Astrocyte (in vitro differentiated cells and primary cell): ENCODE measurements around the gene PELI2. TPM values are rescaled to one million over a fixed set of nuclear protein-coding genes. Genes with fewer than 3 reads are reported as not detected.

Experiments
- DNase-seq: peaks from one replicate; pipeline ENCODE4 v3.0.0-alpha.2; 2010; ENCODE audit warnings: low read depth
- FAIRE-seq: peaks from 2 replicates; lab custom pipeline; 2011; peaks lifted over from hg19 to GRCh38; lab: Jason Lieb, UNC
- H2AFZ ChIP-seq: 2 replicates; pipeline ENCODE4 v1.6.0; 2012; ENCODE audit warnings: low read depth, low read length, inconsistent platforms
- H3K27ac ChIP-seq: 2 replicates; pipeline ENCODE4 v1.5.1; 2011; ENCODE audit warnings: low read depth, low read length, inconsistent platforms
- H3K27me3 ChIP-seq: 2 replicates; pipeline ENCODE4 v1.6.0; 2011; ENCODE audit warnings: low read length, inconsistent platforms; ENCODE audit not compliant: insufficient read depth
- H3K36me3 ChIP-seq: 2 replicates; pipeline ENCODE4 v1.5.1; 2011; ENCODE audit warnings: low read length, inconsistent platforms; ENCODE audit not compliant: insufficient read depth
- H3K4me1 ChIP-seq: 2 replicates; pipeline ENCODE4 v1.5.1; 2011; ENCODE audit warnings: low read length, inconsistent platforms; ENCODE audit not compliant: insufficient read depth
- H3K4me2 ChIP-seq: 2 replicates; pipeline ENCODE4 v1.6.0; 2012; ENCODE audit warnings: low read length, inconsistent platforms
- H3K4me3 ChIP-seq: 2 replicates; pipeline ENCODE4 v1.5.1; 2011; ENCODE audit warnings: low read depth, mild to moderate bottlenecking, low read length, inconsistent platforms; ENCODE audit not compliant: insufficient read depth
- H3K79me2 ChIP-seq: 2 replicates; pipeline ENCODE4 v1.6.0; 2012; ENCODE audit warnings: mild to moderate bottlenecking, low read length, inconsistent platforms; ENCODE audit not compliant: insufficient read depth
- H3K9ac ChIP-seq: 2 replicates; pipeline ENCODE4 v1.6.0; 2012; ENCODE audit warnings: mild to moderate bottlenecking, low read length, inconsistent platforms
- H3K9me3 ChIP-seq: 2 replicates; pipeline ENCODE4 v1.5.1; 2012; ENCODE audit warnings: low read depth, mild to moderate bottlenecking, low read length, inconsistent platforms; ENCODE audit not compliant: insufficient read depth
- H4K20me1 ChIP-seq: 2 replicates; pipeline ENCODE4 v1.6.0; 2012; ENCODE audit warnings: low read length, inconsistent platforms; ENCODE audit not compliant: insufficient read depth
- H3K27ac Mint-ChIP-seq: one replicate; pipeline ENCODE4 v1.8.0; 2021; ENCODE audit warnings: mild to moderate bottlenecking, mixed read lengths; ENCODE audit not compliant: unreplicated experiment
- H3K27me3 Mint-ChIP-seq: one replicate; pipeline ENCODE4 v1.8.0; 2021; ENCODE audit warnings: low read depth, mixed read lengths; ENCODE audit not compliant: unreplicated experiment
- H3K36me3 Mint-ChIP-seq: one replicate; pipeline ENCODE4 v1.8.0; 2021; ENCODE audit warnings: low read depth, mixed read lengths; ENCODE audit not compliant: unreplicated experiment
- H3K4me1 Mint-ChIP-seq: one replicate; pipeline ENCODE4 v1.8.0; 2021; ENCODE audit warnings: low read depth, mixed read lengths; ENCODE audit not compliant: unreplicated experiment
- H3K4me3 Mint-ChIP-seq: one replicate; pipeline ENCODE4 v1.8.0; 2021; ENCODE audit warnings: mild to moderate bottlenecking, moderate library complexity, mixed read lengths; ENCODE audit not compliant: unreplicated experiment
- H3K9me3 Mint-ChIP-seq: one replicate; pipeline ENCODE4 v1.8.0; 2021; ENCODE audit warnings: mild to moderate bottlenecking, mixed read lengths; ENCODE audit not compliant: unreplicated experiment
- CTCF ChIP-seq: IDR thresholded peaks from 2 replicates; pipeline ENCODE4 v1.5.1; 2011; ENCODE audit warnings: low read depth, mild to moderate bottlenecking, inconsistent platforms, low read length, moderate library complexity; ENCODE audit not compliant: insufficient read depth
- EZH2 ChIP-seq: IDR thresholded peaks from 2 replicates; pipeline ENCODE4 v1.6.1; 2012; ENCODE audit warnings: mild to moderate bottlenecking, low read length, inconsistent platforms; ENCODE audit not compliant: insufficient read depth
- total RNA-seq: library from RNA; stranded (reverse); gene quantifications from 2 replicates; pipeline ENCODE4 v1.2.1, GENCODE V29; 2021

The PELI2 gene
- total RNA-seq, 1 donor from 2014 or later, result 5.3 TPM

DNA sequence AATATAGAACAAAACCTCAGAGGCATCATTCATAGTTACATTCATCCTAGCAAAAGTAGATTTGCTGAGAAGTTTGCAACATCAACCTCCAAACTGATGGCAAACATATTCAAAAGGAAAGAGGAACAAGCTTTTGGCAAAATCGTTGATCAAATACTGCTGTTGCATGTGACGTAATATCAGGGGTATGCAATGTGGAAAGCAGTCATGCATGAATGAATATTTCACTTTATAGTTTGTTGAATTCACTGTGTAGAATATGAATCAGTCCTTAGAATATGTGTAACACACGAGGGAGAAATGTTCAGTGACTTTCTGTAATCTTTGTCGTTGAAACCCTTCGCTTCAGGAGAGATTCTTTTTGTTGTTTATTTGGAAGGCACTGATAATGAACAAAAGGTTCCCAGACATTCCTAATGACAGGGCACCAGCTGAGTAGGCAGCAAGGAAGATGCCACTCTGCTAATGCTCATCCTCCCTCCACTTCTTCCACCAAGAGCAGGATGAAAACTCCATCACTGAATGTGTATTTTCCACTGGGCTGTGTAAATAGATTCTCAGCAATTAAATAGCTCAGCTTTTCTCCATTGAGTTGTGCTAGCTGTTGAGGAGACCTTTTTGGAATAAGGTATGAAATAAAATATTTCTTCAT is 126.1 kb downstream of the PELI2 start:
- peak overlapping the region; percentile 40 for H3K4me3 ChIP-seq
- peak overlapping the region; percentile 76 for H3K4me2 ChIP-seq
- Mint-ChIP-seq H3K4me1 (peaks cover 4% of the 10 kb centered on the region), H3K4me3 (no peak overlapping the region), H3K27me3 (no peaks in the 10 kb centered on the region), H3K27ac (no peak overlapping the region), H3K9me3 (no peaks in the 10 kb centered on the region), H3K36me3 (peaks cover 1% of the 10 kb centered on the region)
- no peaks in the 10 kb centered on the region for H3K79me2 ChIP-seq
- peak; percentile 92 for FAIRE-seq
- TF ChIP-seq CTCF (no peak), EZH2 (no peak)
- no peaks in the 10 kb centered on the region for H3K36me3 ChIP-seq
- peak overlapping the region; percentile 86 for H3K27ac ChIP-seq
- no peaks in the 10 kb centered on the region for H4K20me1 ChIP-seq
- H3K27me3 ChIP-seq, result no peaks in the 10 kb centered on the region
- peak overlapping the region; percentile 49 for H2AFZ ChIP-seq
- H3K9ac ChIP-seq, result peak overlapping the region; percentile 73
- peak; percentile 90 for DNase-seq
- H3K9me3 ChIP-seq, result no peaks in the 10 kb centered on the region
- H3K4me1 ChIP-seq, result peaks cover 13% of the 10 kb centered on the region

GRCh38 chr14:56247495-56248200 is 129.4 kb downstream of the PELI2 start:
- no peaks in the 10 kb centered on the region for H3K27me3 Mint-ChIP-seq
- TF ChIP-seq CTCF, result peak; percentile 30
- TF ChIP-seq EZH2, result no peak
- Histone ChIP-seq H4K20me1 (no peaks in the 10 kb centered on the region), H2AFZ (no peak overlapping the region), H3K4me2 (no peak overlapping the region), H3K4me3 (no peak overlapping the region), H3K79me2 (no peaks in the 10 kb centered on the region), H3K27me3 (no peaks in the 10 kb centered on the region), H3K36me3 (no peaks in the 10 kb centered on the region), H3K9me3 (no peaks in the 10 kb centered on the region), H3K27ac (no peak overlapping the region), H3K4me1 (peaks cover 13% of the 10 kb centered on the region), H3K9ac (no peak overlapping the region)
- no peaks in the 10 kb centered on the region for H3K9me3 Mint-ChIP-seq
- FAIRE-seq (peak; percentile 37), DNase-seq (peak; percentile 12)
- H3K27ac Mint-ChIP-seq, result no peak overlapping the region
- no peak overlapping the region for H3K4me3 Mint-ChIP-seq
- H3K36me3 Mint-ChIP-seq, result peaks cover 2% of the 10 kb centered on the region
- H3K4me1 Mint-ChIP-seq, result peaks cover 4% of the 10 kb centered on the region

DNA sequence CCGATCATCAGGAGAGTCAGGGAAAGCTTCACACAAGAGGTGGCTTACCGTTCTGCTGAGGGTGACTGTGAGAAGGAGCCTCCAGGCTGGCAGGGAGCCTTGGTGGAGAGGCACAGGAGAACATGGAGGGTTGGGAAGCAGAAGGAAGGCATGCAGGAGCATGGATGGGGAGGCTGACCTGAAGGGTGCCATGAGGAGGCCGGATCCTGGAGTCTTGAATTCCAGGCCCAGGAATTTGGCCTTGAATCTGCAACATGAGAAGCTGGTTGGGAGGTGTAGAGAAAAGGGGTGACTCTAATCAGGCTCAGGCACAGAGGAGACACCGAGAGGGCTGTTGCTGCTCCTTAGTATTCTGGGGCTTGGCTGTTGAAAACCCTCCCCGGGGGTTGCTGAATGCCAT is 130.2 kb downstream of the PELI2 start:
- H3K27ac Mint-ChIP-seq, result no peak overlapping the region
- Histone ChIP-seq H3K79me2 (no peaks in the 10 kb centered on the region), H3K9me3 (no peaks in the 10 kb centered on the region), H3K4me1 (peaks cover 13% of the 10 kb centered on the region), H3K36me3 (no peaks in the 10 kb centered on the region), H3K4me3 (no peak overlapping the region), H3K9ac (no peak overlapping the region), H2AFZ (no peak overlapping the region), H3K4me2 (no peak overlapping the region), H4K20me1 (no peaks in the 10 kb centered on the region), H3K27ac (no peak overlapping the region), H3K27me3 (no peaks in the 10 kb centered on the region)
- H3K27me3 Mint-ChIP-seq, result no peaks in the 10 kb centered on the region
- TF ChIP-seq EZH2, result no peak
- TF ChIP-seq CTCF, result no peak
- no peak for FAIRE-seq
- no peak for DNase-seq
- H3K36me3 Mint-ChIP-seq, result peaks cover 2% of the 10 kb centered on the region
- peaks cover 2% of the 10 kb centered on the region for H3K9me3 Mint-ChIP-seq
- no peak overlapping the region for H3K4me3 Mint-ChIP-seq
- peaks cover 4% of the 10 kb centered on the region for H3K4me1 Mint-ChIP-seq
